GM19468 (cell line): ENCODE data around the gene FAM50A.
"Not testable (repeated sequence)": the region's sequence is repeated elsewhere in the genome, so short reads cannot be mapped to it uniquely, and the experiment has no call there.

Source experiments
- ATAC-seq: cut with Tn5 transposase; IDR thresholded peaks from one replicate; pipeline ENCODE4 v1.9.1; 2021; ENCODE audit warnings: mild to moderate bottlenecking, moderate library complexity, moderate number of reproducible peaks; ENCODE audit not compliant: unreplicated experiment; ENCODE audit errors: extremely low read depth

FAM50A gene

GRCh38 chrX:154443992-154444754, at the start of gene FAM50A:
TSS of gene FAM50A (plus strand) at chrX:154444141. CDS start at chrX:154444236, 95 bp downstream.
- peak; percentile 13 for ATAC-seq

DNA sequence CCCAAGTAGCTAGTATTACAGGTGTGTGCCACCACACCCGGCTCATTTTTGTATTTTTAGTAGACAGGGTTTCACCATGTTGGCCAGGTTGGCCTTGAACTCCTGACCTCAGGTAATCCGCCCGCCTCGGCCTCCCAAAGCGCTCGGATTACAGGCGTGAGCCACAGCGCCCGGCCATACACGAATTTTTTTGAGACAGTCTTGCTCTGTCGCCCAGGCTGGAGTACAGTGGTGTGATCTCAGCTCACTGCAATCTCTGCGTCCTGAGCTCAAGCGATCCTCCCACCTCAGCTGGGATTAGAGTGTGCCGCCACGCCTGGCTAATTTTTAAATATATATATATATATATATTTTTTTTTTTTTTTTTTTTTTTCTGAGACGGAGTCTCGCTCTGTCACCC, 47.6 kb upstream of the FAM50A start:
- ATAC-seq: not testable (repeated sequence)

- no peak for ATAC-seq
Measured at GRCh38 chrX:154396973-154397887, 46.7 kb upstream of the FAM50A start.

GRCh38 chrX:154397888-154398667, 45.9 kb upstream of the FAM50A start, which contains the start of gene RPL10:
TSS of gene RPL10 (plus strand) at chrX:154398377. CDS start at chrX:154398520, 143 bp downstream.
- peak; percentile 85 for ATAC-seq

DNA sequence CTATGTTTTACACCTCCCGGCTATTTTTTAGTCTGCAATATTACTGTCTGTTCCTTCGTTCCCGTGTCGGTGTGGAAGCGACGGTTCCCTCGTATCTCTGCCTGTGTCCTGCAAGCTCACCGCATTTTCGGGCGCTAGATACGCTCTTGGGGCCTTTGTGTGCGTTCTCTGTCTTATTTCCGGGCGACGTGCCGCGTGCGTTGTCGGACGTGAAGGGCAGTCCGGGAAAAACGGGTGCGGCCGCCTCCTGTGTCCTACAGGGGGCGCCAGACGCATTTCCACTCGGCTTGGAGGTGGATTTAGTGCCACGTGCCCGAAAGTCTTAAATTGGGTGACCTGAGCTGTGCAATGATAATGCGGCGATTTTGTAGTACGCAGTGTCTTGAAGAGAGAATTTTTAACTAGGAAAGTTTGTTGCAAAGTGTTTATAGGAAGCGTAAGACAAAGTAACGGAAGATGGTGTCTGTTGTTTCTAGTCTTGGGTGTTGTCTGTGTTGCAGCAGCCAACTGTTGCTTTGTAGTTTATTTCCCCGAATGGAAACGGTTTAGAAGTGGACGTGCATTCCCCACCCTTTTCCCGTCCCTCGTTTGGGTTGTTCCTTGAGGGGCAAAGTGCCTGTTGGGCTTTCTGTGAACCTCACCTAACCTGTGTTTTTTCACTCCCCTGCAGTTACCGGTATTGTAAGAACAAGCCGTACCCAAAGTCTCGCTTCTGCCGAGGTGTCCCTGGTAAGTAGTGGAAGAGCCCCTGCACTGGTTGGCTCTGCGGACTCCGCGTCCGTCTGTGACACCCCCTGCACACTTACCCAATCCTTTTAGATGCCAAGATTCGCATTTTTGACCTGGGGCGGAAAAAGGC, 45.0 kb upstream of the FAM50A start:
- no peak for ATAC-seq

DNA sequence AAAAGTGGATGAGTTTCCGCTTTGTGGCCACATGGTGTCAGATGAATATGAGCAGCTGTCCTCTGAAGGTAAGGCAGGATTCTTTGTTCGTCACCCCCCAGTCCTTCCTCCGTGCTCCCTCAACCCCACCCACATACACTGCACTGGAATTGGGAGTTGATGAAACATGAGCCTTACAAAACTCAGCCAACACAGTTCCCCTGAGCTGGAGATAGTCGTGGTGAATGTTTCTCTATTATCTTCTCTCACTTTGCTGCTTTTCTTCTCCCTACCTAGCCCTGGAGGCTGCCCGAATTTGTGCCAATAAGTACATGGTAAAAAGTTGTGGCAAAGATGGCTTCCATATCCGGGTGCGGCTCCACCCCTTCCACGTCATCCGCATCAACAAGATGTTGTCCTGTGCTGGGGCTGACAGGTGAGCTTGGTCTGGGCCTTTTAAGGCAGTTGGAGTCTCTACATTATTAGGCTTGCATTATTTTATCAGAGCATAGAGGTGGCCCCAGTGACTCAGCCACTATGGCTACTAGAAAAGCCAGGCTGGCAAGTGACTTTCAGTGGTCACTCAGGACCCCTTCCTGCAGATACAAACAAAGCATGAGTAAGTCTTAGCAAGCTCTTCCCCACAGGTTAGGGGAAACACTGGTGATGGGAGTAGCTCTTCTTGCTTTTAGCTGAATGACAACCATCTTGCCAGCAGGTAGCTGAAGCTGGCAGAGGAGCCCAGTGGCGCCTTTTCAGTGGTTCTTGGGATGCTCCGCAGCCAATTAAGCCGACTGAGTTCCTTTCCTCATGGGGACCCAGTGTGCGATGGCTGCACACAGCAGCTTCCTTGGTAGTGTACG, 44.2 kb upstream of the FAM50A start:
- ATAC-seq: no peak

DNA sequence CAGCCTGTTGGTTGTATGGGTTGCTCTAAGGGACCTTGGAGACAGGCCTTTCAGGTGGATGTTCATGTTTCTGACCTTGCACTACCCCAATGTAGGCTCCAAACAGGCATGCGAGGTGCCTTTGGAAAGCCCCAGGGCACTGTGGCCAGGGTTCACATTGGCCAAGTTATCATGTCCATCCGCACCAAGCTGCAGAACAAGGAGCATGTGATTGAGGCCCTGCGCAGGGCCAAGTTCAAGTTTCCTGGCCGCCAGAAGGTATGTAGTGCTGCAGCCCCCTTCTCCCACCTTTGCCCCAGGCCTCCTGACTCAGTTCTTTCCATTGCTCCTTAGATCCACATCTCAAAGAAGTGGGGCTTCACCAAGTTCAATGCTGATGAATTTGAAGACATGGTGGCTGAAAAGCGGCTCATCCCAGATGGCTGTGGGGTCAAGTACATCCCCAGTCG, 43.5 kb upstream of the FAM50A start:
- not testable (repeated sequence) for ATAC-seq

- no peak for ATAC-seq
Measured at GRCh38 chrX:154401045-154401799, 42.7 kb upstream of the FAM50A start.

GRCh38 chrX:154401918-154402621, 41.9 kb upstream of the FAM50A start:
- no peak for ATAC-seq

- no peak for ATAC-seq
Measured at GRCh38 chrX:154402622-154403127, 41.3 kb upstream of the FAM50A start.

- ATAC-seq: no peak
Measured at GRCh38 chrX:154403192-154403591, 40.7 kb upstream of the FAM50A start.

GRCh38 chrX:154403858-154404257, 40.1 kb upstream of the FAM50A start:
- ATAC-seq: no peak

DNA sequence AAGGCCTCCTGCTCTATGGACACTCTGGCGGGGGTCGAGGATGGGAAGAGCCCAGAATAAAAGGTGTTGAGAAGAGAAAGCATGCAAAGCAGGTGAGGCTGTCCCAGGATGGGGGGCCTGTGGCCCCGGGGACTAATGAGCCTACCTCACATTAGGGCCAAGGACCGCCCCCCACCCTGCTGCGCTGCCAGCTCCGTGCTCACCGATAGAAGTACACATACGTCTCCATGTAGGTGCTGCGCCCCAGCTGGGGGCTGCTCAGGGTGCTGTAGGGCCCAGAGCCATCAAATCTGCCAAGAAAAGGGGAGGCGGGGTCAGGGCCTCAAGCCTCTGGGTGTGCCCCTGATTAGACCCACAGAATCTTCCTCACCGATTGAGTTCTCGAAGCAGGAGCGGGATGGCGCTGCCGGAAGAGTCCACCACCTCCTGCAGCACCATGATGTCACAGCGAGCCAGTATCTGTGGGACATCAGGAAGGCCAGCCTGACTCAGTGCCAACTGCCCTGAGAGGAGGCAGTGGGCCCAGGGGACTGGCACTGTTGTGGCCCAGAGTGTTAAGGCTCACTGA, 39.2 kb upstream of the FAM50A start:
- no peak for ATAC-seq

GRCh38 chrX:154408659-154409221, 35.2 kb upstream of the FAM50A start:
- ATAC-seq: no peak

DNA sequence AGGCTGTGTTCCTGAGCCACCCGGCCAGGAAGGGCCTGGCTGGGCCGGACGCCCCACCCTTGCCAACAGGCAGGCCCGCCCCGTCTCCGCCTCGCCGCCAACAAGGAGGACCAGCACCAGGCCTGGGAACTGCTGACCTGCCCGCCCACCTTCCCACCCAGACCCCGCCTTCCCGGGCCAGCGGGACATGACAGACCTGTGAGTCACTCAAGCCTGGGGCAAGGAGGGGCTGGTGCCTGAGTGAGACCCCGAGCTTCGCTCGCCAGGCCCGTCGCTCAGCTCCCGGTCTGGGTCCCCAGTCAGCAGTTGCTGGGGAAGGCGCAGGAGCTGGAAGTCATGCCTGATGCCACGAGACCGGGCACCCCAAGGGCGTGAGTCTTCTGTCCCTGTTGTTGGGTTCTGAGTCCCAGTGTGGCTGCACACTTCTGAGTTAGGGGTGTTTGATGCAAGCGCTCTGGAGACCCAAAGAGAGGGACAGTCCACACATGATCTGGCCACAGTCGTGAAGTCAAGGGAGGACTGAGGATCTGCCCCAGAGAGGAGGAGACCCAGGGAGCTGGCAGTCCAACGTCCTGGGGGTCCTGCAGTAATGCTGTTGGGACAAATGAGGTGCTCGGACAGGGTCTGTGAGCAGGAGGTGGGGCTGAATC, 34.6 kb upstream of the FAM50A start, which contains the start of gene DNASE1L1:
TSS of gene DNASE1L1 (minus strand) at position 33 of the 650 bp plus-strand sequence. CDS start 3,686 bp downstream, outside the sequence.
- no peak for ATAC-seq

- ATAC-seq: no peak
Measured at GRCh38 chrX:154411981-154412340, 32.0 kb upstream of the FAM50A start.
